HG03469 (cell line): ENCODE measurements around the gene PLCD3.

ENCODE experiments used
- ATAC-seq: cut with Tn5 transposase; IDR thresholded peaks from one replicate; pipeline ENCODE4 v1.9.1; 2021; ENCODE audit warnings: mild to moderate bottlenecking, moderate library complexity, moderate number of reproducible peaks; ENCODE audit not compliant: unreplicated experiment

The PLCD3 gene

DNA sequence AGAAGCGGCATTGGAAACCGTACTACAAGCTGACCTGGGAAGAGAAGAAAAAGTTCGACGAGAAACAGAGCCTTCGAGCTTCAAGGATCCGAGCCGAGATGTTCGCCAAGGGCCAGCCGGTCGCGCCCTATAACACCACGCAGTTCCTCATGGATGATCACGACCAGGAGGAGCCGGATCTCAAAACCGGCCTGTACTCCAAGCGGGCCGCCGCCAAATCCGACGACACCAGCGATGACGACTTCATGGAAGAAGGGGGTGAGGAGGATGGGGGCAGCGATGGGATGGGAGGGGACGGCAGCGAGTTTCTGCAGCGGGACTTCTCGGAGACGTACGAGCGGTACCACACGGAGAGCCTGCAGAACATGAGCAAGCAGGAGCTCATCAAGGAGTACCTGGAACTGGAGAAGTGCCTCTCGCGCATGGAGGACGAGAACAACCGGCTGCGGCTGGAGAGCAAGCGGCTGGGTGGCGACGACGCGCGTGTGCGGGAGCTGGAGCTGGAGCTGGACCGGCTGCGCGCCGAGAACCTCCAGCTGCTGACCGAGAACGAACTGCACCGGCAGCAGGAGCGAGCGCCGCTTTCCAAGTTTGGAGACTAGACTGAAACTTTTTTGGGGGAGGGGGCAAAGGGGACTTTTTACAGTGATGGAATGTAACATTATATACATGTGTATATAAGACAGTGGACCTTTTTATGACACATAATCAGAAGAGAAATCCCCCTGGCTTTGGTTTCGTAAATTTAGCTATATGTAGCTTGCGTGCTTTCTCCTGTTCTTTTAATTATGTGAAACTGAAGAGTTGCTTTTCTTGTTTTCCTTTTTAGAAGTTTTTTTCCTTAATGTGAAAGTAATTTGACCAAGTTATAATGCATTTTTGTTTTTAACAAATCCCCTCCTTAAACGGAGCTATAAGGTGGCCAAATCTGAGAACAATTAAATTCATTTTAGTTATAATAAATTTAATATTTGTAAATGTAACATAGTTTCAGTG lies 17.7 kb upstream of the PLCD3 start:
- ATAC-seq = no peak

DNA sequence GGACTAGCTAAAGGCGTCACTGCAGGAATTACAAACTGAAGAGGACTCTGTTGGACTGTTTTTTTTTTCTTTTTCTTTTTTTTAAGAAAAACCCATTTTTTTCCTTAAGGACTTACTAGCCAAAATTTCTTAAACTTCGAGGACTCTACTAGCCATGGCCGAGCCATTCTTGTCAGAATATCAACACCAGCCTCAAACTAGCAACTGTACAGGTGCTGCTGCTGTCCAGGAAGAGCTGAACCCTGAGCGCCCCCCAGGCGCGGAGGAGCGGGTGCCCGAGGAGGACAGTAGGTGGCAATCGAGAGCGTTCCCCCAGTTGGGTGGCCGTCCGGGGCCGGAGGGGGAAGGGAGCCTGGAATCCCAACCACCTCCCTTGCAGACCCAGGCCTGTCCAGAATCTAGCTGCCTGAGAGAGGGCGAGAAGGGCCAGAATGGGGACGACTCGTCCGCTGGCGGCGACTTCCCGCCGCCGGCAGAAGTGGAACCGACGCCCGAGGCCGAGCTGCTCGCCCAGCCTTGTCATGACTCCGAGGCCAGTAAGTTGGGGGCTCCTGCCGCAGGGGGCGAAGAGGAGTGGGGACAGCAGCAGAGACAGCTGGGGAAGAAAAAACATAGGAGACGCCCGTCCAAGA lies 16.8 kb upstream of the PLCD3 start:
- ATAC-seq = no peak

DNA sequence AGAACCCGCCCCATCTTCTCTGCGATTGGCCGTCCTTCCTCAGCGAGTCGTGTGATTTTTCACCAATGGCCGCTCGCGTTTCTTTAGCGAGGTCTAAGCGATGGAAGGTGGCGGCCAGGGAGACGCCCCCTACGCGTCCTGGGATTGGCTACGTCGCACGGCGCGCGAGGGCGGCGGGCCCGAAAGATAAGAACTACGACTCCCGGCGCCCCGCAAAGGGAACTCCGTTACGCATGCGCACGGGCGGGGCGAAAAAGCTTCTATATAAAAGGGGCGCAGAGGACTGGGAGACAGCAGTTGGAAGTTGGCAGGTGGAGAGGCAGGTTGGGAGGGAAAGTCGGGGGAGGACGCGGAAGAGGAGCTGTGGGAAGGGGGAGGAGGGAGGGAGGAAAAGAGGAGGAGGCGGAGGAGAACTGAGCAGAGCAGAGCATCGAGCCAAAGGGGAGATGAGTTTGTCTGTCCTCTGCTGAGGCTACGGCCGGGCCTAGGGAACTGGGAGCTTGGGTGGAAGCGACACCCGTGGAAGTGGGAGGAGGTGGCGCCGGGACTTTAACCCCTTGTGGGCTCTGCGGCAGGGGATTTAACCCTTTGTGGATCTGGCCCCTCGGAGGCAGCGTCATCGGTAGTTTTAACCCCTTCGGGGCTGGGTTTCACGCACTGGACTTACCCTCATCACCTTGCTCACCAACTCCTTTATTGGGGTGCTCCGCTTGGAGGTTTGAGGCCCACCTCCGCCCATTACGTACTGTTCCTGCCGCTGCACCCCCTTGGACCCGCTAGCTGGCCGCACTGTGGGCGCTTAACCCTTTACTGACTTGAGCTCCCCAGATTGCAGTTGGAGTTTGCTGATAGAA lies 16.1 kb upstream of the PLCD3 start, which contains the start of gene HEXIM1:
Gene HEXIM1 (plus strand): TSS at position 293 of the 854 bp plus-strand sequence. CDS start 716 bp downstream, outside the sequence.
- ATAC-seq = peak; percentile 49

DNA sequence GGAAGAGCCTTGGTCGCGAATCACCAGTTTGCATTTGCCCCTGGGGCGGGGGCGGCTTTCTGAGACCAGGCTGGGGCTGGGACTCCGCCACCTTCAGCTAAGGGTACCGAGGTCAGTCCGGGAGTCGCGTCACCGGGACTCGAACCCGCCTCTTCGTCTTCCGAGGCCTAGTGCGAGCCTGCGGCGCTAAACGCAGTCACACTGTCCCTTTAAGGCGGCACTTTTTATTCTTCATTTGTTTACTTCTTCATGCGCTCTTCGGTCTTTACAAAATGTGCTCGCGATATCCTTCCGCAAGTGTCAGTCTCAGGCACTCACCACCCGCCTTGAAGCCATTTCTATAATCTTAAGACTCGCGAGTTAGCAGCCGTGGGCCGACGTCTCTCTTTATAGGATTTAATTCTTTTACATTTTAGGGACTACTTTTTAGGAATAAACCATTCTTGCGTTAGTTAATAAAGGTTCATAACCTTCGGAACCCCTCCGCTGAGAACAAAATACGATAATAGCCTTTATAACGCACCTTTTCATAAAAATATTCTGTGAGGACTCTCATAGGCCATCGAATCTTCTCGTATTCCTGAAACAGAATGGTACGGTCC lies 15.4 kb upstream of the PLCD3 start:
- no peak for ATAC-seq

DNA sequence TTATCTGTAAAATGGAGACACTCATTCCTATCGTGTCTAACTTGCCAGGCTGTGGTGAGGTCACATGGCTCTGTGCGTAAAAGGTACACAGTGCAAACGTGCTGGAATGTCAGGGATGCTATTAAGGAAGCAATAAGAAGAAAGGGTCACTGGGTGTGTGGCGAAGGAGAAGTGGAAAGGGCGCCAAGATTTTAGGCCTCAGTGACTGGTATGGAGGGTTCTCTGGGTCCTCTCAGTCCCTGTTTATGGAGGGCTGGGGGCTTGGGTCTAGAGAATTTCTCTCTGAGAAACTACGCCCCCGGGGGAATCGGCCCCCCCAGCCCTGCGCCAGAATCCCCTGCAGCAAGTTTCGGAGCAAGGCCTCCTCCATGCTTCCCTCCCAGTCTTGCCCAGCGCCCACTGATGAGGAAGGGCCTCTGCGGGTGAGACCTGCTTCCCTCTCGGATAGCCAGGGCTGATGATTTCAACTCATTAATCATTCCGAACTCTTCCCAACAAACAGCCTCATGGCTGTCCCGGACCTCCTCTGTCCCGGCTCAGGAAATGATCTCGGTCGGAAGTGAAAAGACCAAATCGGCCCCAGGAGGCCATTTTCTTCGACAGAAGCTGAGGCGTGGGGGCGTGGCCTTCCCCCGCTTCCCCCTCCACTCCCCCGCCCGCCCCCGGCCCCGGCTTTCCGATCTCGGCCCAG lies 14.7 kb upstream of the PLCD3 start:
- ATAC-seq = no peak

DNA sequence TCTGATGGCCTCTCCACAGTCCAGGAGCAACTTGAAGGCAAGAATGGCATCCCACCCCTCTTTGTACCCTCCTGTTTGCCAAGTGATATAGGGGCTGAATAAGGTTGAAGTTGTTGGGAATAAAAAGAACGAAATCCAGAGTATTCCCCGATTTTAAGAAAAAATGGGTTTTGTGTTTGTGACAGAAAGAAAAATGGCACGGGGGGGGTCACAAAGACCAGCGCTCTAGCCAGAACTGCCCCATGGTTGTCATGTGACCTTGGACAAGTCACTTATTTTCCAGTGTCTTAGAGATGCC lies 14.2 kb upstream of the PLCD3 start:
- no peak for ATAC-seq

DNA sequence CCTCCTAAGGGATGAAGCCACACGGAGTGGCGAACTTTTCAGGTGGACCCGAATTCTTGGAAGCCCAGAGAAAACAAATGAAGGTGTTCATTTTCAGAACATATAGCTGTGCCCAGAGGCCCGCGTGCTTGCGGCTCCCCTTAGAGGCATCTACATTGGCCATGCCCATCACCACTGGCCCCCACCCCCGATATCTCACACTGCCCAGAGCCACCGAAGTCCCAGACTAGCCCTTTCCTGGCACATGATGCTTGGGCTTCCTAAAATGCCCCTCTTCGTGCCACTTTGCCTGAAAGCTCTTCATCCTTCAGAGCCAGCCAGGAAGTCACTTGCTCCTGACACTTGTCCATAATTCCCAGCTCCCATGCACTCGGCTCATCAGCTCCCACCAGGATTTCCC lies 13.9 kb upstream of the PLCD3 start:
- ATAC-seq = no peak

DNA sequence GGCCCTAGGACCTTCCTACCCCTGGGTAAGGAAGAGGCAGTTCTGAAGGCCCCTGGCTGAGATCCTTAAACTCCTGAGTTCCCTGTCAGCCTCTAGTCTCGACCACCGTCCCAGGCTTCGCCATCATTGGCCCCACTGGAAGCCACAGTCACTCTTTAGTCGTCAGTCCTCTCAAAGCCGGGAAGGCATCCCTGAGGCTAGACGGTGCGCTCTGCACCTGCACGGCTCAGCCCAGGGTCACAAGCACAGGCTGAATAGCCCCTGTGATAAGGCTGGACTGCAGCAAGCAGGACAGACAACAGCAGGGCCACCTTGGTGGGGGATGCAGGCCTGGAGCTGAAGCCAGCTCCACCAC lies 12.7 kb upstream of the PLCD3 start:
- ATAC-seq = no peak

DNA sequence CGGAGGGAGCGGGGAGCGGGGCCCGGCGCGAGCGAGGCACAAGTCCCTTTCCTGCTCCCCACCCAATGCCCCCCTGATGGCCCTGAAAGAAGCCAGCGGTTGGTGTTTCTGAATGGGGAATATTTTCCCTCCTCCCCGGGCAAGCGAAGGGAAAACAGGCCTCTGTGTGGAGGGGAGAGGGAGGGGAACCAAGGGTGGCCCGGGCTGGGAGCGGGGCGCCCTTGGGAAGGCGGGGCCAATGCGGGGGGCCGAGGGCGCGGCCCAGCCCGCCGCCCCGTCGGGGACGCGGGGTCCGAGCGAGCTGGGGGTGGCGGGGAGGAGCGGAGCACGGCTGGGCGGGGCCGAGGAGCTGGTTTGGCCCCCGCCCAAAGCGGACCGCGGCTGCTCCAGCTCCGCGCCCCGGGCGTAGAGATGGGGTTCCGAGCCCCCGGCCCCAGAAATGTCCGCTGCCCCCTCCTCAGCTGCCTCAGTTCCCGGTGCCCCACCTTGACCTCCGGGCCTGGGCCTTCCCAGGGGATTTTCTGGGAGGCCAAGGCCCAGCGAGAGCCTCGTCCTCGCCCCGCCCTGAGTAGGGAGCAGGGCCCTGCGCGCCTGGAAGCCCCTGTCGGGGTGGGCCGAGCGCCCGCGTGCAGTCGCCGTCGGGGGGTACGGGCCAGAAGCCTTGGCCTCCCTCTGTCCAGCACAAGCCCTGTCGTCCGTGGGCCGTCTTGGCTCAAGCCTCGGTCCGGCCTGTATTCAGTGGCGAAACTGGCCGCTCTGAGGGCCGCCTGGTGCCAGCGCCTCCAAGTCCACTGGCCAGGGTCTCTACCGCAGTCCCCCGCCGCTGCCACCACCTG lies 12.1 kb upstream of the PLCD3 start:
- no peak for ATAC-seq

DNA sequence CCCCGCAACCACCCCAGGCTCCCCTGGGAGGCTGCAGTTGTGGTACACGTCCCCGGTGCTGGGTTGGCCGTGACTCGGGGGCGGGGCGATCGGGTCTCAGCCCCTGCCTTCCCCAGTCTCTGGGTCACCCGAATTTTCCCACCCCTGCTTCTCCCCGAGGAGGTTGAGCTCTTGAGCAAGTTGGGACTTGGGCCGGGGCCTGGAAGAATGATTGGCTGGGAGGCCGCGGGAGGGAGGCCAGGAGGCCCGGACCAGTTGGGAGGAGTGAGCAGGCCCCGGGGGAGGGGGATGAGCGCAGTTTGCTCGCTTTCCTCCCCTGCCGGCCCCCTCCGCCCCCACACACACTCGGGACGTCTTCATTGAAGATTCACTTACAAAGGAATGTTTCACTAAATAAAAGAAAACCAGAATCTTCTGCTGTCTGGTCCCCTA lies 11.5 kb upstream of the PLCD3 start:
- no peak for ATAC-seq

DNA sequence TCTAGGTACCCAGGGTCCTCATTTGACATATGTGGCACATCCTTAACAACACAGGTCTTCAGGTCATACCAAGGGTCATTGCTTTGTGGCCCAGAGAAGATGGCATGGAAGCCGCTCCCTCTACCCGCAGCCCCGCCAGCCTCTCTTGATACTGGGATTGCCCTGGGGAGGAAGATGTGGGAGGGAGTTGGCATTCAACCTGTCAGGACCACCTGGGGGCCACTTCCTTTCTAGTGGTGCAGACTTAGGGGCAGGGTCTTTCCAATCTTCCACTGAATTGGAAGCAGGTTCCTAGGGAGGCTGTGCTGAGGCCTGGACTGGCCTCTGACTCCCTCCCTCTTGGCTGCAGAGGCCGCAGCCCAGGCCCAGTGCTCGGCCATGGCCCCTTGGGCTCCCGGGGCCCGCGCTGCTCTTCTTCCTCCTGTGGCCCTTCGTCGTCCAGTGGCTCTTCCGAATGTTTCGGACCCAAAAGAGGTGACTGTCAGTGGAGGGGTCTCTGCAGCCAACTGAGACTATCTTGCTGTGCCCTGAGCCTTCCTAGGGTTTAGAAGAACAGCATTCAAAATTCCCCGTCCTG lies 10.9 kb upstream of the PLCD3 start:
- no peak for ATAC-seq

DNA sequence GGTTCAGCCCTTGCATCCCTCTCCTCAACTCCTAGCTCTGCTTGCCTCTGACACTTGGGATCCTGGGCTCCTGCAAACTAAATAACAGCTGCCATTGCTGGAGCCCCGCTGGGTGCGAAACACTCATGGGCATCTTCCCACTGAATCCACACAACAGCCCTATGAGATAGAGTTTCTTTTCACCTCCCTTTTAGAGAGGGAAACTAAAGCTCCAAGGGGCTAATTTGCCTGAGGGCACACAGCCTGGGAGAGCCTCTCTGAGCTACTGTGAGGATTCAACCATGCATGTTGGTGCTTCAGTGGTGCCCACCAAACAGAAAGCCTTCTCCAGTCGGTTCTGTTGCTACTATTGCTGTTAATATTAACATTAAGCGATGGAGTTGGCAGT lies 7.2 kb upstream of the PLCD3 start:
- ATAC-seq = no peak

DNA sequence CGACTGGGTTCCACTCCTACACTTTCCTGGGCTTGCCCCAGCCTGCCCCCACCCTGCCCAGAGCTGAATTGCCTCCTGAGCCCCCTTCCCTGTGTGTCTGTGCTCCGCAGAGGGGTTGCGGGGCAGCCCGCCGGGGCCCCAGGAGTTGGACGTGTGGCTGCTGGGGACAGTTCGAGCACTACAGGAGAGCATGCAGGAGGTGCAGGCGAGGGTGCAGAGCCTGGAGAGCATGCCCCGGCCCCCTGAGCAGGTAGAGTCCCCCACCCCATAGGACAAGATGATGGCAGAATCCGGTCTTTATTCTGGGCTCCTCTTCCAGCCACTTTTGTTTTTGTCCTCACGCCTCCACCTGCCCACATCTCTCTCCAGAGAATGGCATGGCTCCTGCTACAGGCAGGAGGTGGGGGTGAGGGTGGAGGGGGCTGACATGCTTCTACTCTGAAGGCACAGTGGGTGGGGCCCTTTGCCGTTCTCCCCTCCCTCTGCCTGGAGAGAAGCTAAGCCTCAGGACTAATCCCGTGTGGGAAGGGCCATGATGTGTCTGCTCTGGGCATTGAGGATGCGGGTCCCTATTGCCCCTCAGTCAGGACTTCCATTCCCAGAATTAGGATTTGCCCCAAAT lies 6.7 kb upstream of the PLCD3 start:
- ATAC-seq = no peak

DNA sequence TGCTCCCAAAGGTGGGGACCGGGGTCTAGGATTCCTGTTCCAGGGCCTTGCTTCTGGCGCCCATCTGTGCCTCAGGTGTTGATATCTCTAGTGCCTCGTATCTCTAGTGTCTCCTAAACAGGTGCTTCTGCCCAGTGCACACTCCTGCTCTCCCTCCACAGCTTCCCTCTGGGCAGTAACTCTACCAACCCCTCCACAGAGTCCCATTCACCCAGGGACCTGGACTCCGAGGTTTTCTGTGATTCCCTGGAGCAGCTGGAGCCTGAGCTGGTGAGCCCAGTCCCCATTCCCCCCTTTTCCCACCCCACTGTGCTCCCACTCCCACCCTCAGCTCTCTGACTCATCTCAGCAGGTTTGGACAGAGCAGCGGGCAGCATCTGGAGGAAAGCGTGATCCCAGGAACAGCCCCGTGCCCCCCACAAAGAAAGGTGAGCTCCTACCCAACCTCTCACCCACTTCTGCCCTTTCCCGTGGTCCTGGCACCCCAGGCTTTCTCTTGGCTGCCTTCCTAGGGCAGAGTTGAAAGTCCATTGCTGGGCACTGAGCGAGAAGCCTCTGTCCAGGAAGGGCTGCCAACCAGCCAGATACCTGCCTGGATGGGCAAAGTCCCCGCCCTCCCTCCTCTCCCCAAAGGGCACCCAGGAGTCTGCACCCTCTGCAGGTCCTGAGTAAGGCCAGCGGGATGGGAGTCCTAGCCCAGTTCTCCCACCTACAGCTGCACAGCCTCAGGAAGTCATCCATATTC lies 5.4 kb upstream of the PLCD3 start:
- ATAC-seq = no peak

DNA sequence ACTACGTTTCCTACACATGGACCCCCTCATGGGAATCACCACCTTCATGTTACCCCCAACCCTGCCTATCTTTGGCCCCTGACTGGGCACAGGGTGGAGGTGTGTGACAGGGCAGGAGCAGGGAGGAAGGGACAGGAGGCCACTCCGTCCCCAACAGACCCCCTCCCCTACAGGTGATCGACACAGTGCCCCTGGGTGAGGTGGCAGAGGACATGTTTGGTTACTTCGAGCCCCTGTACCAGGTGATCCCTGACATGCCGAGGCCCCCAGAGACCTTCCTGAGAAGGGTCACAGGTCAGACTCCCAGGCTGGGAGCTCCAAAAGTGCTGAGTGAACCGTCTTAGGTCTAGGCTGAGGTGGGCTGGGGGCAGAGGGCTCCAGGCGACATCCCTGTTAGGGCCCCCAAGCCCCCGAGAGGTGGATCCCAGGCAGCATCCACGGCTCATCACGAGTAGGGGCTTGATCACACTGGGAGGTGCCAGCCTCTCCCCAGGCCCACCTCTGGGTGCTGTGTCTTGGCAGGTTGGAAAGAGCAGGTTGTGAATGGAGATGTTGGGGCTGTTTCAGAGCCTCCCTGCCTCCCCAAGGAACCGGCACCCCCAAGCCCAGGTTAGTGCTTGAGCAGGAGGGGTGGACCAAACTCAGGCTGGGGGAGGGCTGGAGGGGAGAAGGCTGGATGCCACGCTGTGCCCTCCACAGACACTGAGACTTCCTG lies 4.7 kb upstream of the PLCD3 start:
- no peak for ATAC-seq

DNA sequence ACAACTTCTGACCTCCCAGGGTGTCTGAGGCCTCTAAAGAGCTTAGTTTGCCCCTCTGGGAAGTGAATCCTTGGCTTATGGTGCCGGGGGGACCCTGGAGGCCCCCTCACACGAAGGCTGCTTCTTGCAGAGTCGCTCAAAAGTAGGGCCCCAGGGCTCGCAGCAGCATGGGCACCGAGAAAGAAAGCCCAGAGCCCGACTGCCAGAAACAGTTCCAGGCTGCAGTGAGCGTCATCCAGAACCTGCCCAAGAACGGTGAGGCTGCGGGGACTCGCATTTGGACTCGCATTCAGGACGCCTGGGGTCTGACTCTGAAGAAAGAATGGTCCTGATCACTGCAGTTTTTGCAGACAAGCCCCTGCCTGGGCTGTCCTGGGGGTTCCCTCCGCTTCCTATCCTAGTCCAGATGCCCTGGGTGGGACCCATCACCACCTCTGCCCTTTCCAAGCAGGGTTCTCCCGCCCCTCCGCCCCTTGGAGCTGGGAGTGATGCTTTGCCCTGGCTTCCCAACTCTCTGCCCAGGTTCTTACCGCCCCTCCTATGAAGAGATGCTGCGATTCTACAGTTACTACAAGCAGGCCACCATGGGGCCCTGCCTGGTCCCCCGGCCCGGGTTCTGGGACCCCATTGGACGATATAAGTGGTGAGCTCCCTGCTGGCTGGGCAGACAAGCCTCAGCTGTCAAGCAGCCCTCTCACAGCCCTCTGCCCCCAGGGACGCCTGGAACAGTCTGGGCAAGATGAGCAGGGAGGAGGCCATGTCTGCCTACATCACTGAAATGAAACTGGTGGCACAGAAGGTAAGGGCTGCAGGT lies 3.9 kb upstream of the PLCD3 start:
- no peak for ATAC-seq
